H1 (cell line): ENCODE measurements around the gene ARHGAP4. TPM values are rescaled to one million over a fixed set of nuclear protein-coding genes. Genes with fewer than 3 reads are reported as not detected.

Experiments used
- JUND ChIP-seq: IDR thresholded peaks from 2 replicates; pipeline ENCODE4 v1.6.1; 2011; ENCODE audit warnings: mild to moderate bottlenecking, improper control_type of control experiment, low read length
- NANOG ChIP-seq: IDR thresholded peaks from 2 replicates; pipeline ENCODE4 v1.6.1; 2011; ENCODE audit warnings: low read length, low read depth, mild to moderate bottlenecking, inconsistent platforms; ENCODE audit not compliant: insufficient read depth, poor library complexity, severe bottlenecking
- PHF8 ChIP-seq: fragments of 200-600 bp; sonication (generic); conservative IDR thresholded peaks from 2 replicates; pipeline ENCODE4 v1.7.1; 2012; ENCODE audit warnings: low read depth, mild to moderate bottlenecking, inconsistent platforms, low read length, moderate library complexity
- RBBP5 ChIP-seq: IDR thresholded peaks from 2 replicates; pipeline ENCODE4 v1.7.1; 2012; ENCODE audit warnings: low read depth, mild to moderate bottlenecking, inconsistent platforms, low read length, moderate library complexity, borderline replicate concordance
- TAF1 ChIP-seq: IDR thresholded peaks from 2 replicates; pipeline ENCODE4 v1.6.1; 2011; ENCODE audit warnings: mild to moderate bottlenecking, low read depth, low read length
- YY1 ChIP-seq: IDR thresholded peaks from 2 replicates; pipeline ENCODE4 v1.6.1; 2011; ENCODE audit warnings: low read depth, mild to moderate bottlenecking, low read length
- polyA plus RNA-seq, 7 experiments: library from polyadenylated mRNA; depleted of rRNA in 3 of 7; stranded (reverse) in 5 of 7; unstranded in 2 of 7; fragments of >200 nt in 5 of 7; fragments of 200-250 nt in 2 of 7; gene quantifications; 1 replicate in 5 of 7; 2 replicates in 1 of 7; 4 replicates in 1 of 7; pipeline versions ENCODE4 v1.2.1 to v1.2.3, GENCODE V29; 2011 to 2013; ENCODE audit warnings: missing spikeins in 2 of 7, mixed read lengths in 2 of 7
- total RNA-seq: library from RNA; stranded (reverse); fragmentation: NEBNext Ultra II Directional; extraction: Animal tissue kit (Norgen Biotek cat#: 25700); gene quantifications from 2 replicates; pipeline ENCODE4 v1.2.1, GENCODE V29; 2021

ARHGAP4 gene
- total and polyA plus RNA-seq, 2 of the 8 experiments (the other 6 are each of a cell fraction or from before 2014, with no cell fraction given) = 23.9 to 26.0 TPM

GRCh38 chrX:153968754-153969124 lies 42.7 kb upstream of the ARHGAP4 start (continued):
- TF ChIP-seq YY1 (no peak), TAF1 (no peak), NANOG (no peak), JUND (no peak), PHF8 (no peak), RBBP5 (no peak)
